ENCODE data around the gene ROCK1. TPM values are rescaled to one million over a fixed set of nuclear protein-coding genes. Genes with fewer than 3 reads are reported as not detected.
"Not testable (repeated sequence)": the region's sequence is repeated elsewhere in the genome, so short reads cannot be mapped to it uniquely, and the experiment has no call there.

The ROCK1 gene
- total RNA-seq, 1 experiment from 2014 or later: 14.3 TPM

DNA sequence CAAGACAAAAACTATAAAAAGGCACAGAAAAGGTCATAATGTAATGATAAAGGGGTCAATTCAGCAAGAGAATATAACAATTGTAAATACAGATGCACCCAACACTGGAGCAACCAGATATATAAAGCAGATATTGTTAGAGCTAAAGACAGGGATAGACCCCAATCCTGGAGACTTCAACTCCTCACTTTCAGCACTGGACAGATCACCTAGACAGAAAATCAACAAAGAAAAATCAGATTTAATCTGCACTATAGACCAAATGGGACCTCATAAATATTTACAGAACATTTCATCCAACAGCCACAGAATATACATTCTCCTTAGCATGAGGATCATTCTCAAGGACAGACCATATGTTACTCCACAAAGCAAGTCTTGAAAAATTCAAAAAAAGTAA is 114.2 kb downstream of the ROCK1 start:
- in situ Hi-C loops (cut with HindIII; ENCODE audit: low pct_unique_long_range_greater_than_20kb, low sequenced_read_pairs): no loop called here
- no peak for DNase-seq (ENCODE audit: low read depth, low spot score)

DNA sequence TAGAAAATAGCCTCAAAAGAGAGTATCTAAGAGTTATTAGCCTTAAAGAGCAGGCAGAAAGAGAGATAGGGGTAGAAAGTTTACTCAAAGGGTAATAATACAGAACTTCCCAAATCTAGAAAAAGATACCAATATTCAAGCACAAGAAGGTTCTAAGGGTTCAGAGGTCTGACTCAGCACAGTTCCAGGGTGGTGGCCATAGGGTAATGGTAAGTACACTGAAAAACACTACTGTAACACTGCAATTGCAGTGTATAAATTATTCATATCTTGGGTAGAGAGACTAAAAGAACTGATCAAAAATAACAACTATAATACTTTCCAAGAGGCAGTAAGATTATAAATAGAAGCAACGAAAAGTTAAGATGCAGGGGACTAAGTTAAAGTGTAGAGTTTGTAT is 115.2 kb downstream of the ROCK1 start:
- in situ Hi-C loops (cut with HindIII; ENCODE audit: low pct_unique_long_range_greater_than_20kb, low sequenced_read_pairs): no loop called here
- no peak for DNase-seq (ENCODE audit: low read depth, low spot score)

DNA sequence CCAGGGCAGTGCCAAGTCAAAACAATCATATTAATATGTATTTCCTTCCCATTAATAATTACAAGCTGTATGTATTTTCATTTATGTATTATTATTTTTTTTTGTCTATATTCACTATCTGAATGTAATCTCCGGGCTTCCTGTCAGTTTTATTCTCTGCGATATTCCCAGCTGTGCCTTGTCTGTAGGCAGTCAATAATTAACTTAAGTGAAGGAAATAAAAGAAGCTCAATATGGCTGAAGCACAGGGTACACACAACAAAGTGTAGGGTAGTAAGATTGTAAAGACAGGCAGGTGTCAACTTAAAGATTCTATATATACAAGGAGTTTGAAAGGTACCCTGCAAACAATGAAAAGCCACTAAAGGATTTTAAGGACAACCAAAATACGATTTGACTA is 122.9 kb downstream of the ROCK1 start:
- in situ Hi-C loops (cut with HindIII; ENCODE audit: low pct_unique_long_range_greater_than_20kb, low sequenced_read_pairs): no loop called here
- no peak for DNase-seq (ENCODE audit: low read depth, low spot score)

DNA sequence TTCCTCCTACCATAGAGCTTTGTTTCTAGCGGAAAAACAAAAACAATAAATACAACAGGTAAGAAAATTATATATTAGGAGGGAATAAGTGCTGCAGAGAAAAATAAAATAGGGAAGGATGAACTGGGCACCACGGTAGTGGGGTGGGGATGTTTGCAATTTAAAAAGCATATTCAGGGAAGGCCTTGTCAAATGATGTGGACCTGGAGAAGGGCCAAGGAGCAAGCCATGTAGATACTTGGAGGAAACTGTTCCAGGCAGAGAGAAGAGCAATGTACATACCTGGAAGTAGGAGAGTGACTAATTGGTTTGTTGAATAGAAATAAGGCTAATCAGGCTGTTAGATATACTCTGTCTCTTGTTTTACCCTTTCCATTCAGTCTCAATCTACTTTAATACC is 136.5 kb downstream of the ROCK1 start:
- no peak for DNase-seq (ENCODE audit: low read depth, low spot score)
- in situ Hi-C loops (cut with HindIII; ENCODE audit: low pct_unique_long_range_greater_than_20kb, low sequenced_read_pairs): no loop called here

DNA sequence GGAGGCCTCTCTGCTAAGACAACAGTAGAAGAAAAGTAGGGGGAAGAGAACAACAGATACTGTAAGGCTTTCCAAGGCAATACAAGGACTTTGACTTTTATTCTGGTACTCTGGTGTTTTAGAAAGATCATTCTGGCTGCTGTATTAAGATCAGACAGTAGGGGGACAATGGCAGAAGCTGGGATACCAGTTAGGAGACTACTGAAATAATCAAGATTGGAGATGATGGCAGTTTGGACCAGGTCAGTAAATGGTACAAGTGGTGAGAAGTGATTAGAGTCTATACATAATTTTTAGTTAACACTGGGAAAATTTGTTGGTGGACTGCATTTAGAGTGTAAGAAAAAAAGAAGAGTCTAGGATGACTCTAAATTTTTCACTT is 139.7 kb downstream of the ROCK1 start:
- in situ Hi-C loops (cut with HindIII; ENCODE audit: low pct_unique_long_range_greater_than_20kb, low sequenced_read_pairs): no loop called here
- DNase-seq (ENCODE audit: low read depth, low spot score): peak; percentile 54

DNA sequence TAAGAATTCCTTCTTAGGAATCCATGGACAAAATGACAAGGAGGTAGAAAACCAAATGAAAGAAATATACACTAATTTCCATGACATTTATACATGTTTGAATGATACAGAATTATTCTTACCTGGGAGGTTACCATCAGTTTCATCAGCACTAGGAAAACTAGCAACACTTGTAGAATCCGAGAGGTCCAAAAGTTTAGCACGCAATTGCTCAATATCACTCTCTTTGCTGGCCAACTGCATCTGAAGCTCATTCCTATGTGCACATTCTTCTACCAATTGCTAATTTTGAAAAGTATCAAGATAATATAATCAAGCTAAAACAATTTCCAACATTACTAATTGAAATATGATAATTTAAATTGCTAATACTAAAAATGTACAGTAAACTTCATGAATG is 144.8 kb downstream of the ROCK1 start:
- DNase-seq (ENCODE audit: low read depth, low spot score): no peak
- in situ Hi-C loops (cut with HindIII; ENCODE audit: low pct_unique_long_range_greater_than_20kb, low sequenced_read_pairs): no loop called here

DNA sequence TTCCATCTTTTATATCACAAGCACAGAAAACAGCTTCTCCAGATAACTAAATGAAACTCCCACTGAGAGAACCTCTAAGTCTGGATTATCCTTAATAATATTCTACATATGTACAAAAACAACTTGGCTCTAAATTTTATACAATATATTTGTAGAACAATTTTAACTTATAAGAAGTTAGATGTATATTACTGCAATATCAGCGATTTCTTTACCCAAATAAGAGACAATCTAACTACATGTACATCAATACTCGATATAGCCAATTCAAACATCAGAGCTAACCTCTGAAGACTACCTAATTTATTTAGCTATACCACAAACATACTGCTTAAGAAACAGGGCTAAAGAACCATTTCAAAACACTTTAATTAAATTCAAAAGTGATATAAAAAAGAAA is 148.6 kb downstream of the ROCK1 start:
- in situ Hi-C loops (cut with HindIII; ENCODE audit: low pct_unique_long_range_greater_than_20kb, low sequenced_read_pairs): no loop called here
- no peak for DNase-seq (ENCODE audit: low read depth, low spot score)

DNA sequence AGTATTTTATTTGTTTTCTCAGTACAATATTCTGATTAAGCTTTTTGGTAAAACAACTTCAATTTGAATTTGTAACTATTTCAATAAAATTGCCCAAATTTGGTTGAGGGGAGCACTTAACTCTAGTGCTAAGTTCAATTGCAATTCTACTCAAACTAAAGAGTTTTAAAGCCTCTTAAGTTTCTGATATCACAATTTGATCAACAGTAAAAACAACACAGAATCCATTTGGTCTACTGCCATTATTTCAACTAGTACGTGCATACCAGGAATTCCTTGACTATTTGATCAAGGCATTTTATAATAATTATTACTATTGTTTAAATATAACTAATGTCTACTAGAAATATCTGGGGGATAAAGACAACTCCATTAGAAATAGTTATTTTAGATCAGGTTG is 150.9 kb downstream of the ROCK1 start:
- in situ Hi-C loops (cut with HindIII; ENCODE audit: low pct_unique_long_range_greater_than_20kb, low sequenced_read_pairs): no loop called here
- DNase-seq (ENCODE audit: low read depth, low spot score): no peak

DNA sequence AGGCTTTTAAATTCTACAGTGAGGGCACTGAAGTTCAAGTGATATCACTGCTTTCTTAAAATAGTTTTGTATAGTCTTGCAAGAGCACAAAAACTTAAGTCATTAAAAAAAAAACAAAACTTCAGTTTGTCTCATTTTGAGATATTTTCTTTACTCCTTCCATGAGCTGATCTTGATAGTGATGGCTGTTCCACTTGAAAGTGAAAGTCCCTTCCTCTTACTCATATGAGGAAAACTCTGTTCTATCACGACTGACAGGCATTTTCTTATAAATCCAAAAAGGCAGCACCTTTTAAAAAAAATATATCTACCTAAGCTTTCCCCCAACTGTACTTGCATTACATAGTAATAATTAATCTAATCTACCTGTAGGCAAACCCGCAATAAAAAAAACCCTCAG is 160.8 kb downstream of the ROCK1 start:
- in situ Hi-C loops (cut with HindIII; ENCODE audit: low pct_unique_long_range_greater_than_20kb, low sequenced_read_pairs); DNase-seq (ENCODE audit: low read depth, low spot score): not testable (repeated sequence)

Small RNA genes within 50 kb of the gene (small RNA-seq; reads per million reads assigned to genes)
- 0 reads per million in 2 experiments for gene RNU6-120P

Other genes starting within 250 kb of the ROCK1 start
- gene GREB1L, start 130.4 kb upstream of the ROCK1 start, total RNA-seq (2014; rRNA removed; shearing (Covaris generic)): 0.50 and 1.9 TPM in 2 replicates